ENCODE results near the gene S100A16.

S100A16 gene

DNA sequence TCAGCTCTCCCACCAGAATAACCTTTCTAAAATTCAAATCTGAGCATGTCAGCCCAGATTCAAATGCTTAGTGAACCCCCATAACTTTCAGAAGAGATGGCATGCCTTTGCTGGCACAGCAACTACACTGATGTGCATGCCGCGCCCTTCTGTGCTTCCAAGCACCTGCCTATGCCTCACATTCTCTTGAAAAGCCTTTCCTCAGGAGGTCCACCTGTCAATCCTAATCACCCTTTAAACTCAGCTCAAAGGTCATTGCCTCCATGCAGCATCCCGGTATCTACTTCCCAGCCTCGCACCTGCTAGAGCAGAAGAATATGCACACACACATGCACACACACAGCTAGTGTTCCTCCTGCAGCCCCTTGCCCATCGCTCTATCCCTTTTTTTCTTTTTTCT, 42.1 kb downstream of the S100A16 start:
- H3K27ac ChIP-seq: no peak overlapping the region
- TF ChIP-seq, protein P1, sequence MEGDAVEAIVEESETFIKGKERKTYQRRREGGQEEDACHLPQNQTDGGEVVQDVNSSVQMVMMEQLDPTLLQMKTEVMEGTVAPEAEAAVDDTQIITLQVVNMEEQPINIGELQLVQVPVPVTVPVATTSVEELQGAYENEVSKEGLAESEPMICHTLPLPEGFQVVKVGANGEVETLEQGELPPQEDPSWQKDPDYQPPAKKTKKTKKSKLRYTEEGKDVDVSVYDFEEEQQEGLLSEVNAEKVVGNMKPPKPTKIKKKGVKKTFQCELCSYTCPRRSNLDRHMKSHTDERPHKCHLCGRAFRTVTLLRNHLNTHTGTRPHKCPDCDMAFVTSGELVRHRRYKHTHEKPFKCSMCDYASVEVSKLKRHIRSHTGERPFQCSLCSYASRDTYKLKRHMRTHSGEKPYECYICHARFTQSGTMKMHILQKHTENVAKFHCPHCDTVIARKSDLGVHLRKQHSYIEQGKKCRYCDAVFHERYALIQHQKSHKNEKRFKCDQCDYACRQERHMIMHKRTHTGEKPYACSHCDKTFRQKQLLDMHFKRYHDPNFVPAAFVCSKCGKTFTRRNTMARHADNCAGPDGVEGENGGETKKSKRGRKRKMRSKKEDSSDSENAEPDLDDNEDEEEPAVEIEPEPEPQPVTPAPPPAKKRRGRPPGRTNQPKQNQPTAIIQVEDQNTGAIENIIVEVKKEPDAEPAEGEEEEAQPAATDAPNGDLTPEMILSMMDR (conservative IDR thresholded peaks at IDR 0.05): no peak

DNA sequence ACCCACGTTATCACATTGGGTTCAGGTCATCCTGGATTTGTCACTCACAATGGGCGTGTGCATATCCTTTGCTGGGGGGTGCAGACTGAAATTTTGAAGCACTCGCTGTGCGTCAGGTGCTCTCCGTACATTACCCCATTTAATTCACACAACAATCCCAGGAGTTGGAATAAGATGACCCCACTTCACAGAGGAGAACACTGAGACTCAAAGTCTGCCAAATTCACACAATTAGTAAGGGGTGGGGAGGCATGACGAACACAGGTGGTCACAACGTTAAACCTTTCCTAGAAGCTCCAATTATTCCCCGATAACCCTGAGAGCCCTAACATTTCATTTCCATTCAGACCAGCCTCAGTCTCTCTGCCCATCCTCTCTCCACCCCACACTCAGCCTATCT, 43.5 kb downstream of the S100A16 start:
- no peak overlapping the region for H3K27ac ChIP-seq
- TF ChIP-seq, protein P1 (conservative IDR thresholded peaks at IDR 0.05): no peak

DNA sequence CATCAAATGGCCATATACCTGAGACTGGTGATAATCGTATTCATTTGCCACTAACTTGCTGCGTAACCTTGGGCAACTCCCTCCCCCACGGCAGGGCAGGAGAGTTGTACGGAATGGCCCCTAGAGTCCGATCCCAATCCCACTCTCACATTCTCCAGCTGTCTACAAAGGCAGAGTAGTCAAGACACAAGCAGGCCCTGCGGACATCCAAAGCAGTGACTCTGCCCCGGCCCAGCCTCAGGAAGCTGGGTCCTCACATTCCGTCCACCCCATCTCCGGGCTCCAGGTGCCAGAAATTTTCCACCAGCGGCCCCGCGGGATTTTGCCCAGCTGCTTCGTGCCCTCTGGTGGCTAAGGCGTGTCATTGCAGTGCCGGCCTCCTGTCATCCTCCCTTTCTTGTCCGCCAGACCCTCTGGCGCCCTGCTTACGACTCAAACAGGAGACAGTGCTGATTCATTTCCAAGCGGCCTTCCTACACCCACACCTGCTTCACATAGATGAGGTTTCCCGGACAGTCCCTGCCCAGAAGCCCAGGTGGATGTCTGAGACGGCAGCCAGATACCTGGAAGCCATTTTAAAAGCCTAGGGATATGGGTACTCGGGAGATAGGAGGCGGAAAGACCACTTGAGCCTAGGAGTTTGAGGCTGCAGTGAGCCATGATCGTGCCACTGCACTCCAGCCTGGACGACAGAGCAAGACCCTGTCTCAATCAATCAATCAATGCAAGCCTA, 44.4 kb downstream of the S100A16 start:
- TF ChIP-seq, protein P1 (conservative IDR thresholded peaks at IDR 0.05): peak; percentile 98
- peak overlapping the region; percentile 61; the same call in 1 of the 2 replicates for H3K27ac ChIP-seq

DNA sequence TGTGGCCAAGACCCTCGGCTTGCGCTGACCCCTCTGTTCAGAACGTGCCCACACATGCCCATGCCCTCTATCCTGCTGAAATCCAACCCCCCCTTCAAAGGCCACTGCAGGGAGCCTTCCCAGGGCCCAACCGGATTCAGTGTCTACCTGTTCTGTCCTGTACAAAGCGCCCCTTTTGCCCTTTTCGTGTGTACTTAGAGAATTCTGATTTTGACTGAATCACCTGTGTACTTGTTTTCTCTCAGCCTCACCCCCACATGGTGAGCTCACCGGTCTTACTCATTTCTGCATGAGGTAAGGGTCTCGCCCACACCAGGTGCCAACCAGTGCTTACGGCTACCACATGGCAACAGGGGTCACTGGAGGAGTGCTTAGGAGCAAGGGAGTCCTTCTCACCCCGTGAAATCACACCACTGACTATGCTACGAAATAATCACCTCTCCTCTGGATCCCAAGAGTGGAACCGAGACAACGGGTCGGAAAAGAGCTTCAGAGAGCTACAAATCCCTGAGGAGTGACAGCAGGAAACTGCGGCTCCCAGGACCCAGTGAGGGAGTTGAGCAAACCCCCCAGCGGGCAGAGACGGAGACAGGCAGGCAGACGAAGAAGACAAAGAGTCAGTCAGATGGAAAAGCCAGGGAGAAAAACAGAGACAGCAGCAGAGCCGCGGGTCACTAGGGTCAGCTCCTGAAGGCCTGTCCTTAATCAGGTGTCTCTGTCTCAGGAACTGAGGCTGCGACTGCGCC, 45.1 kb downstream of the S100A16 start:
- no peak overlapping the region; the same call in 1 of the 2 replicates for H3K27ac ChIP-seq
- TF ChIP-seq, protein P1 (conservative IDR thresholded peaks at IDR 0.05): no peak

DNA sequence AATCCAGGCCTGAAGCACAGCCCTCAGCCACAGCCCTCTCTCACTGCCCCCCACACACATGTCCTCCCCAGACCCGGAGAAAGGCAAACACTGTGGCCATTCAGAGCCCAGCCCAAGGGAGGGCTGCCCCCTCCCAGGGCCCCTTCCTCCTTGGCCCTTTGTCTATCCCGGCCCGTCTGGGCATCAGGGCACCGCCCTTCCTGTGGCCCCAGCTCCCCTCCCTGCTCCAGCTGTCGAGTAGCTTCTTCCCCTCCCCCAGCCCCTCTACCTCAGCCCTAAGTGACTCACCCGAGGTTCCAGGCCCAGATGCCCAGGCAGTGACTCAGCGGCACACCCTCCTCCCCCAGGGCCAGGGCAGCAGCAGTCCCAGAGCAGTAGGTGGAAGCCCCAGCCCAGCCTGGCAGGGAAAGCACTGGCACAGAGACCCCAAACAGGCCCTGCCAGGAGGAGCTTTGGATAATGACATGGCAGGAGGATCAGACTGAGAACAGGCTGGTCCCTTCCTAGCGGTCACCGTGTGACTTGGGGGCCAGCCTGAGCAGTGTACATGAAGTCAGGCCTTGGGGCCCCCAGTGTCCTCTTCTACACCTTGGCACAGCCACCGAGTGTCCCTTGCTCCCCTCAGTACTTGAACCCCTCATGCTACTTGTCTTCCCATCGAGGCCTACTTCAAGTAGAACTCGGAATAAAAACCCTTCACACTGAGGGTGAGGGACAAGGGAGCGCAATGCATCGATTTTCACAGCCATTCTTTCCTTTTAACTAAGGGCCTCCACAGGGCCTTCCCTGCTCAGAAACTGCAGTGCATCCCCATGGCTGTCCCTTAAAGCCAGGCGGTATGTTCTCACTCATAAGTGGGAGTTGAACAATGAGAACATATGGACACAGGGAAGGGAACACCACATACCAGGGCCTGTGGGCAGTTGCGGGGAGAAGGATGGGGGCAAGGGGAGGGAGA, 46.2 kb downstream of the S100A16 start:
- H3K27ac ChIP-seq: no peak overlapping the region
- TF ChIP-seq, protein P1 (conservative IDR thresholded peaks at IDR 0.05): no peak

DNA sequence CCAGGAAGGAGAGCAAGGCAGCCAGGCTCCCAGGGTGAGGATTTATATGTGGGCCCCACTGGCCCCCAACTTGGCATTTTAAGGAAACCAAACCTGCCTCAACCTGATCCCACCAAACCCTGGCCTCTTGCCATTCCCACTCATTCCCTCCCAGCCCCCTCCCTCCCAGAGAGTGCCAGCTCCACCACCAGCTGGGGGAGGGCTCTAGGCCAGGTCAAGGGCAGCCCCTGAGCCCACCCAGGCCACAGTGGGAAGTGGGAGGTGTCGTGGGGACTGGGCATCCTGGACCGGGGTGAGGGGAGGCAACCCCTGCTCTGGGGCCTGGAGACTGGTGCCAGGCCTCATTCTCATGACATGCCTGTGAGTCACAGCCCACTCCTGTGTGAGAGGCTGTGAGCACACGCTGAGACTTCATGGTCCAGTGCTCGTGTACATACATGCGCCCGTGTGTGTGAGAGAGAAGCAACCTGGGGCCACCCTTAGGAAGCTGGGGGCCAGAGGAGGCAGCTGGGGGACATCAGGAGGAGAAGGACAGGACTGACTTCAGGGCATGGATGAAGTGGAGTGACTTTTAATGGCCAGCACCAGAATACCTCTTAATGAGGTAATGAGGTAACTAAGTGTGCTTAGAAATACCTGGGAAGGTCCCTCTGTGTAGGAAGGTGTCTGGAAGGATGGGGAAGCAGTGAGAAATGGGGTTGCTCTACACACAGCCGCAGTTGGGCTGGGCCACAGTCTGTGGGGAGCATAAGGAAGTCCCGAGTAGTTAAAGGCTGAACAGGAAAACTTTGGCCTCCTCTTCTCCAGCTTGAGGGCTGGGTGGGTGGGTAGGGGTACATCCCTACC, 47.2 kb downstream of the S100A16 start, which contains the start of gene S100A2:
Gene S100A2, minus strand, starts transcription at position 316 of the 846 bp plus-strand sequence. CDS start 1,967 bp downstream, outside the sequence.
- H3K27ac ChIP-seq: no peak within 1 kb of the TSS
- TF ChIP-seq, protein P1 (conservative IDR thresholded peaks at IDR 0.05): no peak

Measured in VCaP (cell line).